Epidermal melanocyte (primary cell): ENCODE measurements around the gene UFSP2.
"Not testable (repeated sequence)": the region's sequence is repeated elsewhere in the genome, so short reads cannot be mapped to it uniquely, and the experiment has no call there.

Experiments
- DNase-seq: peaks from one replicate; pipeline ENCODE4 v3.0.0; 2011; ENCODE audit warnings: low spot score; ENCODE audit not compliant: insufficient read length

Gene UFSP2

DNA sequence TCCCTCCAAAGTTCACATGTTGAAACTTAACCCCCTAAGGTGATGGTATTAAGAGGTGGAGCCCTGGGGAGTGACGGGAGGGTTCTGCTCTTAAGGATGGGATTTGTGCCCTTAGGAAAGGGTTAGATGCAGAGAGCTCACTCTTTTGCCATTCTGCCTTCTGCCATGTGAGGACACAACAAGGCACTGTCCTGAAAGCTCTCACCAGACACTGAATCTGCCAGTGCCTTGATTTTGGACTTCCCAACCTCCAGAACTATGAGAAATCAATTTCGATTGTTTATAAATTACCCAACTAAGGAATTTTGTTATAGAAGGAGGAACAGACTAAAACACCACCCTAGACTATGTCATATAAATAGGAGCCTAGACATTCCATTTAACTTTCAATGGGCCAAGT lies 41.7 kb downstream of the UFSP2 start:
- no peak for DNase-seq

DNA sequence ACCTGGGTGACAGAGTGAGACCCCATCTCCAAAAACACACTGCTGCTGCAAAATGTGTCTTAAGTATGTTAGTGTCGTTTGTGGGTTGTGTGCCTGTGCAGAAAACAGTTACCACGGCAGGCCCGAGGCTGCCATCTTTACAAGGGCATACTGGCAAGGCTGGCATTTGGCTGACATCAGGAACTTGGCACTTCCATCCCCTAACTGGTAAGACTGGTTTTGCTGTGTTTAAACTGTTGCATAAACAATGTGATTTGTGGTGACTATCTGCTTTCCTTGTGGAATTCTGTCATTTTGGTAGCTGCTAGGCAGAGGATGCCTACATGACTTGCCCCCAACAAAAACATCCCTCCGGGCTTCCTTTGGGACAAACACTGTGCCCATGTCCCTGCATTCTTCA lies 42.3 kb downstream of the UFSP2 start:
- no peak for DNase-seq

DNA sequence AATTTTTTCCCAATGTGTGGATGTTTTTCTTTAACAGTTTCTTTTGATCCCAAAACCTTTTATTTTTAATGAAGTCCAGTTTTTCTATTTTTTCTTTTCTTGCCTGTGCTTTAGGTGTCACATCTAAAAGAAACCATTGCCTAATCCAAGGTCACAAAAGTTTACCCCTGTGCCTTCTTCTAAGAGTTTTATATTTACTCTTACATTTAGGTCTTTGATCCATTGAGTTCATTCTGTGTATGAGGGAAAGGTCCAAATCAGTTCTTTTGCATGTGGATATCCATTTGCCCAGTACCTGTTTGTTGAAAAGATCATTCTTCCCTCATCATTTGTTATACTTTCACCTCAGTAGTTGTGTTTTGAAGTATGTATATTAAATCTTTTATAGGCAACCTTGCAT lies 43.0 kb downstream of the UFSP2 start:
- no peak for DNase-seq

DNA sequence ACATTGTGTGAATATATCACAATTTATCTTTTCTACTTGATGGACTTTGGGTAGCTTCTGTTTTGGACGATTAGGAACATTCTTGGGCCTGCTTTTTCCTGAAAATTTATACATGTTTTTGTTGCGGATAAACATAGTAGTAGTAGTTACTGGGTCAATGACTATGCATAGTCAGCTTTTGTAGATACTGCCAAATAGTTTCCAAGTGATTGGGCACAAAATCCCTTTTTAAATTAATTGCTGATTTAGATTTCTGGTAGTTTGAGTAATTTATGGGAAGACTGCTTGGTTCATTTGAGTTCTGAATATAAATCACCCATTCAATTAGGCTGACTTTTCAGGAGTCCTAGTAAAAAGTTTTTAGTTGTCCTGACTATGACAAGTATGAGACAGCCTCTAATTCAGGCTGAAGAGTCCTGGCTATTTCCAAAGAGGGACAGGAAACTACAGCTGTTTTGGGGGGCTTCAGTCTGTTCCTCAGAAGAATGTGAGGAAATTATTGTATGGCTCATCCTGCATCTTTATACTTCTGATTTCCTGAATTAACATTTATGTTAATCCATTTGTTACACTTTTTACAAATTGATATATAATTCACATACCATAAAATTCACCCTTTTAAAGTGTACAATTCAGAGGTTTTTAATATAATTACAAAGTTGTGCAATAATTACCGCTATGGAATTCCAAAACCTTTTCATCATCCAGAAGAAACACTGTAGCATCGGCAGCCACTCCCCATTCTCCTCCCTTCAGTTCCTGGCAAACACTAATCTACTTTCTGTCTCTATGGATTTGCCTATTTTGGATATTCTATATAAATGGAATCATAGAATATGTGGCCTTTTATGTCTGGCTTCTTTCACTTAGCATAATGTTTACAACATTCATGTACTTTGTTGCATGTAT lies 44.2 kb downstream of the UFSP2 start:
- DNase-seq = no peak

DNA sequence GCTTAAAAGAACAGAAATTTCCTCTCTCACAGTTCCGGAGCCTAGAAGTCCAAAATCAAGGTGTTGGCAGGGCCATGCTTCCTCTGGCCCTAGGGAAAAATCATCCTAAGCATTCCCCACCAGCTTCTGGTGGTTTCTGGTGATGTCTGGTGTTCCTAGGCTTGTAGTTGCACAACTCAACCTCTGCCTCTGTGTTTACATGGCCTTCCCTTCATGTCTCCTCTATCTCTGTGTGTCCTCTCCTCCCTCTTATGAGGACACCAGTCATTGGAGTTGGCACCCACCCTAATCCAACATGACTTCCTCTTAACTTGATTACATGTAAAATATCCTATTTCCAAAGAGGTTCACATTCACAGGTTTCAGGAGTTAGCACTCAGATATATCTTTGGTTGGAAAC lies 45.4 kb downstream of the UFSP2 start:
- DNase-seq = no peak

DNA sequence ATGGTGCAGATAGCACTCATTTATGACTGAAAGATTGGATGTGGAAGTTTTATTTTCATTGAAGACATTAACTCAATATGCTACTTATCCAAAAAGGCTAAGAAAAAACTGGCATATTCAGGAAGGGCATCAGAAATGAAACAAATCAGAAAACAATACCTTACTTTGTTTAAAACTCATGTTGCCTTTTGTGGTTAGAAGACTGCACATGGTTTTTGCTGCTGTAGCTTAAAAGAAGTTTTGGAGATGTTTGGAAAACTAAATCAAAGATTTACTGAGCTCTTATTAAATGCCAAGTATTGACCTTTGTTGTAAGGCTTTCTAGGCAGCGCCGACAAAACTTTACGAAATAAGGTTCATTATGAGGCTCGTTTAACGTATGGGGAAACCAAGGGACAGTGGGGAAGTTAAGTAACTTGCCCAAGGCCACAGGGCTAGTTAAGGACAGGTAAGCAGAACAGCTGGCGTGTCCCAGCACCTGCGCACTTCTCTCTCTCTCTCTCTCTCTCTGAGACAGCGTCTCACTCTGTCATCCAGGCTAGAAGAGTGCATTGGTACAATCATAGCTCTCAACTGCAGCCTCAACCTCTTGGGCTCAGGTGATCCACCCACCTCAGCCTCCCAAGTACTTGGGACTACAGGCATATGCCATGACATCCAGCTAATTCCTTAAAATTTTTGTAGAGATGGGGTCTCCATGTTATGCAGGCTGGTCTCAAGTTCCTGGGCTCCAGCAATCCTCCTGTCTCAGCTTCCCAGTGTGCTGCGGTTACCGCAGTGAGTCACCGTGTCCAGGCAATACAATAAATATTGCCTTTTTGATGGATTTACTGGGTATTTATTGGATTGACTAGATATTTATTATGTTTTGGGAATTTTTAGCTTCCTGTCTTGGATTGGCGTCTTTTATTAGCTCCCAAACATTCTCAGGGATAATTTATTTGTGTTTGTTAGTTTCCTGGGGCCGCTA lies 46.2 kb downstream of the UFSP2 start:
- no peak for DNase-seq

DNA sequence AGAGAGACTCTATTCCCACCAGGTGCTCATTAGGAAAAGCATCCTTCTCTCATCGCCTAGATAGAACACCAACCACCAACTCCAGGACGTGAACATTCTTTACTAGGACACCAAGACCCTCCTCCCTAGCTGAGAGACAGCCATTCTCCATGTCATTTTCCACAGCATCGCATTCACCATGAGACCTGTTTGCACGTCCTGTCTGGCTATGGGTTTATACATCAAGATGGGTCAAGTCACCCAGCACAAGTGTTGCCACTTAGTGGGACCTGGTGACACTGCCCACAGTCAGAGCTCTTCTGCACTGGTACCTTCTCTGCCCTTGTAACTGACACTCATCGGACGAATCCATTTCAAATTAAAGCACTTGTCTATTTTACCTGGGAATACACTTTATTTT lies 47.5 kb downstream of the UFSP2 start:
- no peak for DNase-seq

DNA sequence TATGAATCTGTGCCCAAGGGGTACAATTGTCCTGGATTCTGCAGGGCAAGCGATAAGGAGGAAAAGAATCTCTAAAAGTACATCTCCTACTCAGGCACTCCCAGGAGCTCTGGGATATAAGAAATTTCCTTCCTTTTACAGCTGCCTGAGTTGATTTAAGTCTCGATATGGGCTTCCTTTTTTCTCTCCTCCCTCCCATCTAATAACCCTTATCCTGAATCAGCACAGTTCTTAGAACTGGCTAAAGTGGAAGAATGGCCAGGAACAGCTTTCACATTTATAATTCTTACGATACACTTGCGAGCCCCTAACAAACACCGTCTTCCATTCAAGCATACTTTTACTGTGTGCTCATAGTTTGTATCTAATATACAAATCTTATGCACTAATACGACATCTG lies 51.2 kb downstream of the UFSP2 start:
- no peak for DNase-seq

DNA sequence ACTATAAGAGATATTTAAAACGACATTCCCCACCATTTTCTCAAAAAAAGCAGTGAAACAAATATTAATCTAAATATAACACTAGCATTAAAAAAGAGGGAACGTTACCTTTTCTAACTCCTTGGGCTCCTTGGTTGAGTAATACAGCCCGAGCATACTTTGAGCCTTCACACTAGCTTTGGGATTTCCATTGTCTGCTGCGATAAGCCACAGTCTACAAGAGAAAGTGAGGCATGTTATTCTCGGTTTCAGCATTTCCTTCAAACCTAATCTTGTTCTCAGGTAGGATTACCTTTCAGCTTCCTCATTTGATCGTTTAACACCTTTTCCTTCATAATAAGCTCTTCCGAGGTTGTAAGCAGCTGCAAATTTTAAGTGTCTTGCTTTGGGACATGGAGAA lies 51.7 kb downstream of the UFSP2 start:
- DNase-seq = no peak

DNA sequence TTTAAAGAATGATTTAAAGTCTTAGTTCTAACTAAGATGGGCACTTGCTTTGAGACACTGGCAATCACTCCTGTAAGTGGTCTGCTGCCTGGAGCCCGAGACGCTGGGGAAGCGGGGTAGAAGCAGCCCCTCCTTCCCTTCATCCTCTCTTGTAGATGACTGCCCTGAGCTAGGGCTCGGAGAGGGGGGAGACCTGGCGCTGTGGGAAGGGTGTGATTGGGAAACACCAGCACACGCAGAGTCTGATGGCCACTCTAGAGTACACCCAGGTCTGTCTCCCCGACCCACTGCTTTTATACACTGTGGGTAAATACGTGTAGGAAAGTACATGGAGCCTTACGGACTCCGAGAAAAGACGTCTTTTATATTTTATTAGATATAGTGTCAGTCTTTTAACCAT lies 54.1 kb downstream of the UFSP2 start:
- DNase-seq = no peak

DNA sequence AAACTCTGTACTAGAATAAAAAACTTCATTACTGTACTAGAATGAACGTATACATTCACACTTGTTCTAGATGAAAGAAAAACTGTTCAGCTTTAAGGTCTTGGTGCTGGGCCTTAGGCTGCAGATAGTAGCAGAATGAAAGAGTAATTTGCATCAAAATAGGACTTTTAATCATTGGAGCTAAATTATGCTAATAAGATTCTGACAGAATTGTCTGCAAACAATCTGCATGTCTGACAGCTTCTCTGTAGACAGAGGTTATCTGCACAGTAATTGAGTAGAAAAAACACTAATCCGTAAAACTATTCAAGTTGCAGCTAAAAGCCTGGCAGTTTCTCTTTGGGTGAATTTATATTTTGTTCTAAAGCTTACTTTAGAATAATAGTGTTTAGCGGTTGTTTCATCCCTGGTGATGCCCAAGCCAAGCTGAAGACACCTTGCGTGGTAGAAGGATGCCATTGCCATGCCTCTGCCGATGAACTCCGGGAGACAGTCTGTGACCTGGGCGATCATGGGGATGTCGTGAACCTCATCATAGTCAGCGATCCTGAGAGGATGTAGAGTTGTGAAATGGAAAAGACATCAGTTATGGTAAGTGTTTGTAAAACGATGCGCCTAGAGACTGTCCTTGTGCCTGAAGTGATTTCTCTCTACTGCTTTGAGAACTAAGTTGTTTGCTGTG lies 55.4 kb downstream of the UFSP2 start:
- no peak for DNase-seq

DNA sequence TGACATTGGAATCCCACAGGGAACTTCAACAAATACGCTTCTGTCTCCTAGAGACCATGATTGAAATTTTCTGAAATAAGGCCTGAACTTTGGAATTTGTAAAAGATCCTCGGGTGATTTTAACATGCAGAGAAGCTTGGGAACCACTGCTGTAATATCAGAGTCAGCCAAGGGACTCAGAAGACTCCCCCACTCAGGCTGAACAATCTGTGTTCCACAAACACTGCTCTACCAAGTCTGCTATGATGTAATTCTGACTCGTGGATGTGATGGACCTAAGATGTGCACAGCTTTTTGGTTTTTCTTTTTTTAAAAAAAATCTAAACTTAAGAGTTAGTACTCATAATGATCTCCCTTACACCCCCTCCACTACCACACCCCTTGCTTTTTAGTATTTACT lies 56.0 kb downstream of the UFSP2 start:
- no peak for DNase-seq

DNA sequence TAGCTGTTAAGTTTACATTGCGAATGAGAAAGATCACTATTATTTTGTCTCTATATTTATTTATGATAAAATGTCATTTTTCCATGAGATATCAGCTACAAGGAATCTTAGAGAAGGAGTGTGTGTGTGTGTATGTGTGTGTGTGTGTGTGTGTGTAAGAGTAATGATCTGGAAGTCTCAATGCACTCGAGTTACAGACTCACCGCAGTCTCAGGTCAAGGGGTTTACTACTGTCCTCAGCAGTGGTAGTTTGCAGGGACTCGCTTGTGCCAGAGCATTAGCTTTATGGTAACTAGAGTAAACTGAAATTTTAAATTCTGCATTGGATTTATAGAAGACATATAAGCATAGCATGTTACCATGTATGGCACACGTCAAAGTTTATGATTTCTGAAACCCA lies 60.9 kb downstream of the UFSP2 start:
- DNase-seq = no peak

DNA sequence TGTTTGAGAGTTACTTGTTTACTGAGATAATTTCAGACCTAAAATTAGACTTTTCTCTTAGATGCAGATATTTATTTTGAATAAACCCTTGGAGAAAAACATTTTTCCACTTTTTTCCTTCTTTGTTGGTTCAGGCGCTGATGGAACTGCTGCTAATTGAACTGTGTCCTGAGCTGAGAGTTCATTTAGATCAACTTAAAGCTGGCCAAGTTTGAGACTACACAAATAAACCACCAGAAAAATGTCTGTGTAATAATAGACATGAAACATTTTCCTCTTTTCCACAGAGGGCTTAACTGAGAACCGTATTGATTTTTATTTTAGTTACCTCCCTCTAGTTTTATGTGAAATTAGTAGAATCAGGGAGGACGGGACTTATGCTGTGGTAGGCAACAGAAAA lies 62.5 kb downstream of the UFSP2 start:
- no peak for DNase-seq

DNA sequence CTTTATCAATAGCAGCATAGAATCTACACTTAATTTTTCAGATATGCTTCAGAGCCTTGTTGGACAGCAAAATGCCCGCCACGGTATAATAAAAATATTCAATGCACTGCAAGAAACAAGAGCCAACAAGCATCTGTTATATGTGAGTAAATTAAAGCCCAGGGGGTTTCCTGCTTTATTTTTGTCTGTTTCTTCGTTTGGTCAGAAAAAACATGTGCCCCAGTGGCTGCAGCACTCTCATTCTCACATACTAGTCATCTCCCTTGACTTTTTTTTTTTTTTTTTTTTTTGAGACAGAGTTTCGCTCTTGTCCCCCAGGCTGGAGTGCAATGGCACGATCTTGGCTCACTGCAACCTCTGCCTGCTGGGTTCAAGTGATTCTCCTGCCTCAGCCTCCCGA lies 63.2 kb downstream of the UFSP2 start:
- not testable (repeated sequence) for DNase-seq

DNA sequence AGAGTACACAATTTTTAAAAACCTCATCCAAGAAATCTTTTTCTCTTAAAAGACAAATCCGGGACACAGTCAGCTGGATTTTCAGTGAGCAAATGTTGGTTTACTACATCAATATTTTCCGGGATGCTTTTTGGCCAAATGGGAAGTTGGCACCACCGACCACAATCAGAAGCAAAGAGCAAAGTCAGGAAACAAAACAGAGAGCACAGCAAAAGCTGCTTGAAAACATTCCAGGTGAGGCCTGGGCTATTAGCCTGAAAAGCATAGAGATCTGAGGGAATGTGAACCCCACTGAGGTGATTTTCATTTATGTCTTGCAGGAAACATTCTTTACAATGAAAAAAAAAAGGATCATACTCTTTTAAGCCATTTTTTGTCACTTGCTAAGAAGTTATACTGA lies 63.9 kb downstream of the UFSP2 start:
- DNase-seq = no peak

DNA sequence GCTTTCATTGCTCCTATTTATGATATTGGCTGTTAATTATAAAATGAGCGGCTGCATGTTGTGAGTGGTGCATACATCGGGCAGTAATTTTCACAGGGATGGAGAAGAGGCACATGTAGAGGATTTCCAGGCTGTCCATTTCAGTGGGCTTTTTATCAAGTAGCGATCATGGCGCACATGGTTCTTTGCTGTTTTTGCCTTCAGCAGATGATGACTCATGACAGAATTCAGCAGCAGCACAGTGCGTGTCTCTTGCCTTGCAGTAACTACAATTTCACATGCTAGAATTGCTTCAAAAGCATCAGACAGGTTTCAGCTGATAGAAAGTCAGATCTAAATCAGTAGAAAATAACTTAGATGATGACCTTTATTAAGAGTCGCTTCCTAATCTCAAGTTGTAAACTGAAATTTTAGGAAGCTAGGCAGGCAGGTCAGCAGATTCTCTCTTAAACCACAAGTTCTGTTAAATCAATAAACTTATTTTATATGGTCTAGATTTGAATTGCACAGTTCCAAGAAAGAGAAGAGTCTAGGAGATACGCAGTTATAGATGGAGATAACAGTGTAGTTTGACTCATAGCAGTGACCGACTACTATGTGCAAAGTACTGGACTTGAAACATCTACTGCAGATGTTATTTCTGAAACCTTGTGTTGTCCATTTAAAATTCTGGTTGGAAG lies 65.9 kb downstream of the UFSP2 start:
- DNase-seq = no peak

DNA sequence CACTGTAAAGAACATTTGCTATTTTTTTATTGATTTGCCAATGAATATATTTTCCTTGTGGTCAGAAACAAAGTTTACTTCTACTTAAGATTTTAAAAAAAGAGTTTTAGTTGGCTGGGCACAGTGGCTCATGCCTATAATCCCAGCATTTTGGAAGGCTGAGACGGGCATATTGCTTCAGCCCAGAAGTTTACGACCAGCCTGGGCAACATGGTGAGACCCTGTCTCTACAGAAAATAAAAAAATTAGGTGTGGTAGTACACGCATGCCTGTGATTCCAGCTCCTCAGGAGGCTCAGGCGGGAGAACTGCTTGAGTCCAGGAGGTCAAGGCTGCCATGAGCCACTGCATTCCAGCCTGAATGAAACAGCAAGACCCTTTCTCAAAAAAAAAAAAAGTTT lies 66.8 kb downstream of the UFSP2 start:
- no peak for DNase-seq

DNA sequence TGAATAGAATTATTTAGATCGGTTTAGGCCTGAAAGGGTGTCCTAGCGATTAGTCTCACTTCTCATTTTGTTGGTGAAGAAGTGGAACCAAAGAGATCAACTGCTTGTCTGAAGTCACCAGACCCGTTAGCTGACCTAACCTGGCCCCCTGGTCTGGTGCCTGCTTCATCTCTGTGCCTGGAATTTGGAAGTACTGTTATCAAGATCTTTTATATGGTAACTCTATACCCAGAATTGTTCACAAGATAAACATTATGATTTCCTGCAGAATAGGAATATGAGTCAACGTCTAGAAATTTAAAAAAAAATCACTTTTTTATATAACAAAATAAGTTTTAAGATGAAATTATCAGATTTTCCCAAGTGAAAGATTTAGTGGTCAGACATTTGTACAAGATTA lies 67.2 kb downstream of the UFSP2 start:
- no peak for DNase-seq

DNA sequence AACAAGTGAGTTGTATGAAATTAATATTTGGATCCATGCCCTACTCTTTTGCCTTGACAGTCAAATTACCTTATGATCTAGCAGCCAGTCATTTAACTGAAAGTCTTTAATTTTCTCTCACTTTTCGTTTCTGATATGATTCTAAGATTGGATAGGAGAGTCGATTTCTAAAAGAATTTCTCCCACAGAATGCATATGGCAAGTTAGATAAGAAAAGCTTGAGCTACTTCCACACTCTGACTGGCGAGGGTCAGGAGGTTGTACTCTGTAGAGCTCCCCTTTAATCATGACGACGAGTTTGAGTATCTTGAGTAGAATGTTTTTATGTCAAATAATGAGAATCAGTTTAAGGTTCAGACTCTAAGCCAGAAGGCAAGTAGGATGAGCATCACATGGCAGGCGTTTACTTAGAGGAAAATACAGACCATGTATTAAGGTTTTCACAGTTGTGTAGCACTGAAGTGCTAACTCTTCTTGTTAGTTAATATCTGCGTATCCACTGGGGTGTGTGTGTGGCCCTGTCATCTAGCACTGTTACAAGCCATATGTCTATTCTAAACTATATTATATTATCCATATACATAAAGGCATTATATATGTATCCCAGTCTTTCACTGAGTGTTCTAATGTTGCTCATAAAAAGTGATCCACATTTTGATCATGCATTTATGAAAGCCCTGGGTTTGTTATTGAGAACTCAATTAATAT lies 67.9 kb downstream of the UFSP2 start:
- DNase-seq = no peak

DNA sequence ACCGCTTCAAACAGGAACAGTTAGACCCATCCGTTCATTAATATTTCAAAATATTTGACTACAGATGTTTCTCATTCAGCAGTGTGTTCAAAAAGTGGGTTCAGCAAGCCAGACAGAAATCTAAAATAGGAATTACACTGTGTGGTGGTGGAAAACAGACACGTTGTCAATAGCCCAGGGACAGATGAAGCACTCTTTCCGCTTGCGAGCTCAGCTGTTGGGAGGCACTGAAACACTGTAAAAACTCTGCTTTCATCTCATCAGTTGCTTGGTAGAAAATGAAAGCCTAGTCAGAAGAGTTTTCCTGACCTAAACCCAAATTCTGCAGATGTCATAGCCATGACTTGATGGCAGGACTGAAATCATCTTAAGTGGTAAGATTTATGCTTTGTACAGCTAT lies 68.6 kb downstream of the UFSP2 start:
- DNase-seq = no peak
